Stimulated activated CD4-positive, alpha-beta T cell treated with anti-CD3 and anti-CD28 coated beads, Interleukin-2, amount 100 ng/mL, for 4 hours (primary cell): Measurements from ENCODE around the gene KCNAB1.

Source experiments
- DNase-seq: peaks from one replicate; pipeline ENCODE4 v3.0.0-alpha.2; 2020; ENCODE audit warnings: low read depth

KCNAB1 gene

DNA sequence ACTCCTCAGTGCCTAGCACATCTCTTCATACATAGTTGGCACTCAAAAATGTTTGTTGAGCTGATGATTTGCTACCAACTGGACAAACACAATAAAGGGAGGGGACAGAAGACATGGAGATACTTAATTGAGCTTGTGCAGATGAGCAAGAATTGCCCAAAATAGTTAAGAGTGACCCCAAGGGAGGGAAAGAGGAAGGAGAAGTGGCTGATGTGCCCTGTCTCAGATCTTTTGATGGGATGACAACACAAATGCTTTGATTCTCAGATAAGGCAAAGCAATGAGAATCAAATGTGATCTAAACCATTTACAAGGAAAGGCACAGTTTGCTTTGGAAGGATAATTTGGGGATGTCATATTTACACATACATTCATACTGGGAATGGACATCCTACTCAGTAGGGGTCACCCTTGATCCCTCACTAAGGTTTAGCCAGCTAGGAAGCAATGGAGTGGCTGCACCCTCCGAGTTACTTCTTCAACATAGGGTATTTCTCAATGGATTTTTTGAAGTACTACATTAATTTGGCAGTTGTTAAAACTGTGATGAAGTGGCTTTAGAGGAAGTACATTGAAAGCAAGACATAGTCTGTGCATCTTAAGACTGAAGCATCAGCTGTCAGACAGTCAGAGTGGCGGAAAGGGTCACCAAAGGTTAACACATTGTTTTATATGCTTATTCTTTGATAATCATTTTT, 456.4 kb downstream of the KCNAB1 start:
- no peak for DNase-seq

DNA sequence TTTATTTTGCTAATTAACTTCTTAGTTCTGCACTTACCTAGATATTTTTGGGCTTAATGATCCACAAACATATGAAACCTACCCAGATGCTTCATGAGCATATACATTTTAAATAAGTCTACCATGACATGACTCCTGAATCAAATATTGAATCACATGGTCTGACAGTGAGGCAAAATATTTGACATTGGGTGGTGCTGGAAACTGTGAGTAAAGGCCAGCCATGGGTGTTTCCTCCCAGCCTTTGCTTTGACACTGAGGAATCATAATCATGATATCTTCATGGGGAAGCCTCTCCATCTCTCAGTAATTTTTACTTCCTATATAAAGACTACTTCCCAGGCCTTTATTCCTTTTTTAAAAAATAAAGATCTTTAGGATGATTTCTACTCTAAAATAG, 457.4 kb downstream of the KCNAB1 start:
- DNase-seq = no peak

DNA sequence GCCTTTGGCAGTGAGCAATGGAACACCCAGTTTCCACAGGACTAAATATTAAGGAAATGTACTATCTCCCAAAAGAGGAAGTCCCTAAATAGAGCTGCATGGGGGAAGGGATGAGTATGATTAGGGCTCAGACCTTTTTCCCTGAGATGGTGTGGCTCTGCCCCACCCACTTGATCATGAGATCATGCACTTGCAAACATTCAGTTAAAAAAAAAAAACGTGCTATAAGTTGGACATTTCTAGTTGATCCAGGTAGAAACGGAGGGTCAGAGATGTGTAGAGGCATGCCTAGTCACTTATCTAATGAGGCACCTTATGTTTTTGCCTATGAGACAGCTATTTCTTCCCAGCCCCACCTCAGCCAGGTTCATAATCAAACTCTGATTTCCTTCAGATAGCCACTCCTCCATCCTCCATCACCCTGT, 459.1 kb downstream of the KCNAB1 start:
- DNase-seq = no peak

DNA sequence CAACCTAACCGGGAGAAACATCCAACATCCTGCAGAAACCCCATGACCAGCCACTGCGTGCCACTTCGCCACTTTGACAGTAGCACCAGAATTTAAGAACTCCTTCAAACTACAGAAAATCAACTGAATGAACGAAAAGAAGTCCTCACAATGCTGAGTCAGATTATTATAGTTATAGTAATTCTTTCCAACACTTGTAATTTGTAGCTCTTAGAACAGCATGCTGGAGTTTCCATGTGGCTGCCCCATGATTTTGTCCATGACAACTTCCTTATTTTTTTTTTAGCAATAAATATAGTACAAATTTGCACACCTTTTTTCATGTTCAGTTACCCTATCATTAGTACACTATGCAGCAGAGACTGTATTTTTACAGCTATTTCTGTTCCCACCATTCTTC, 460.7 kb downstream of the KCNAB1 start:
- DNase-seq = no peak

DNA sequence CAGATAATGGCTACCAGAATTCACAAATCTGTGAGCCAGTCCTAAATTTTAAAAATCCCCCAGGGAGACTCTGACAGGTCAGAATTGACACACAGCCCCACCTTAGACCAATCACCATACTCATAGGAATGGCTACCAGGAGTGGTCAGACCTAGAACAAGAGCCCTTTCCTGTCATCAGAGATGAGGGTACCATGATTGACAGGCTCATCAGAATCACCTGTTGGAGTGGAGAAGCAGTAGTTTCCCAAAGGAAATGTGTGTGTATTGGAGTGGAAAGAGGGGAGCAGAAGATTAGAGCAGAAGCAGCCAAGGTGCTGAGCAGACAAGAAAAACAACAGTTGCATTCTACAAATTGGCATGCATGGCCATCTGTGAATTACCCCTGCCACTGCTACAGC, 461.6 kb downstream of the KCNAB1 start:
- no peak for DNase-seq

DNA sequence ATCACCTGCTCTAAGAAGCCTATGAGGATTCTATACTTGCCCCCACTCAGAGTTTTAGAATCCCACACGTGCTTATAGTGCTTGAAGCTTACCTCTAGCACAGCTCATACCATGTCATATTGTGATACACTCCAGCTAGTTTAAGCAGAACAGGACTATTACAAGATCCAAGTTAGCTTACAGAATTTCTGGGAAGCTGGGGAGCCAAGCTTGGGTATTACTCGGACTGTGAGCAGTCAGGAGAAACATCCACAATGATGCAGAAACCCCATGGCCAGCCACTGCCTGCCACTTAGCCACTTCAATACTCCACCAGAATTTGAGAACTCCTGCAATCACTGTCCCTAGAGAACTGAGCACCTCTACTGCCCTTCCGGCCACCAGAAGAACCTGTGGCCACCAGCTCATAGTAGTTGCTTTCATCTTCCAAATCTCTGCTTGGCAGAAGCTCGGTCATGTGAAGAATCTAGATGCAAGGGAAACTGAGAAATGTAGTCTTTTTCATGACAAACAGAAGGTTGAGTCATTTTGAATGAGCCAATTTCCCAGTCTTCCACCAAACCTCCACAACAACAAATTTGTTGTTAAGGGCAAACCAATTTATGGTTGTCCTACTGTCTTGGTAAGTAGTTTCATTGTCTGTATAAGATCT, 462.3 kb downstream of the KCNAB1 start:
- DNase-seq = no peak

DNA sequence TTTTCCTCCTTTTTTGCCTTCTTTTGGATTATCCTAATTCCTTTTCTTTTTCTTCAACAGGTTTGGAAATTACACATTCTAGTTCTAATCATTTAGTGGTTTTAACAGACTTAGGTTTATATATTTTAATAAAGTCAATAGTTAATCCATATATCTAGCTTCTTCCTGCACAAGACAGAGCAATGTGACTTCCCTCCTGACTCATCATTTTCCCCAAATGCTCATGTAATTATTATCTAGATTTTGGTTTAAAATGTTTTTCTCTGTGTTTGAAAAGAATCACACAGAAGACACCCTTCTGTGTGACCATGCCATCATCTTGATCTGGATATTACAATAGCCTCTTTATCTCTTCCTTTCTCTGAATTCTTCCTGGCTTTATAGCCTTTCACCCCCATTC, 463.1 kb downstream of the KCNAB1 start:
- no peak for DNase-seq

DNA sequence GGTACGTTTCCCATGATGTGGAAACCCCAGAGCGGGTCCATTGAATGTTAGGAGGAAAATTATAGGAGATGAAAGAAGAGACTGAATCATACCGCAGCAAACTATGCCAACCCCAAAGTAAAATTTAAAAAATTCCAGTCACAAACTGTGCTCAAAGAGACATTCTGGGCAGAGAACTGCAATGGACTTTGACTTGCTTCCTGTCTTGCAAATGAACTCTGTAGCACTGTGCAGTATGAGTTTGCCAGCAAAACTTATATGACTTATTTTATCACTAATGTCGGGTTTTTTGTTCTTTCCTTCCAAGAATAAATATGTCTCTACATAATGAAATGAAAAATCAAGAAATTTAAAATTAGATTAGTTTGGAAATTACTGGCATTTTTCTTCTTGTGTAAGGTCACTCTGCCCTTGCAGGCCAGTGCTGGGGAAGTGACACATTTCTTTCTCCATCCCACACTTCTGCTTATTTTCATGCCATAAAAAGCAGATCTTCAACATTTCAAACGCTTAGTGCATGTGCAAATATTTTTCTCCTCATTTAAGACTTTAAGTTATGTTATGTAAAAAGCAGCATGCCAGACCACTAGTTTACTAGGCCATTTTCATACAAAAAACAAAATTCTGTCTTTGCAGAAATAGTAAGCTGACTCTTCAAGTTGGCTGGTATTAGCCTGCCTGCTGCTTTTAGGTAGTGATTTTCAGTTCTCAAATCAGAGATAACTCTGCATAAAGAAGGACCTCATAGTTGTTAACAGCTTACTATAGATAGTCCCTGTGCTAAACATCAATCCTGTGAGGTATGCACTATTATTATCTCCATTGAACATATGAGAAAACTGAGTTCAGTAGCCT, 466.8 kb downstream of the KCNAB1 start:
- DNase-seq = no peak

DNA sequence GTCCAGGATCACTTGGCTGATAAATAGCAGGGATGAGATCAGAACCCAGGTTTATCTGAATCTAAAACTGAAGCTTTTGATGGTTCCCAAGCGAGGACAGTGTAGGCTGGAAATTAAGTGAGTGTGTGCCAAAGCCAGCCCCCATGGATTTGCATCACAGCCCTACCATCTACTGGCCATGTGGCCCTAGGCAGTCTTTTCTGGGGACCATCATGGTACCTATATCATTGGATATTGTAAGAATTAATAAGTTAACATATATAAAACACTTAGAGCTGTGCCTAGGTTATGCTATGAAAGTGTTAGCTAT, 467.3 kb downstream of the KCNAB1 start:
- no peak for DNase-seq
